22Rv1 (cell line): ENCODE measurements around the gene IL15.
"Not testable (repeated sequence)": the region's sequence is repeated elsewhere in the genome, so short reads cannot be mapped to it uniquely, and the experiment has no call there.

Experiments
- H3K27ac ChIP-seq: fragments of 450-650 bp; 2 replicates; pipeline ENCODE4 v1.5.1; 2017
- CTCF ChIP-seq: fragments of 450-650 bp; IDR thresholded peaks from 2 replicates; pipeline ENCODE4 v1.5.1; 2017; ENCODE audit warnings: mild to moderate bottlenecking
- ZFX ChIP-seq: fragments of 450-650 bp; IDR thresholded peaks from 2 replicates; pipeline ENCODE4 v1.6.1; 2017; ENCODE audit warnings: antibody characterized with exemption, borderline replicate concordance

The IL15 gene

DNA sequence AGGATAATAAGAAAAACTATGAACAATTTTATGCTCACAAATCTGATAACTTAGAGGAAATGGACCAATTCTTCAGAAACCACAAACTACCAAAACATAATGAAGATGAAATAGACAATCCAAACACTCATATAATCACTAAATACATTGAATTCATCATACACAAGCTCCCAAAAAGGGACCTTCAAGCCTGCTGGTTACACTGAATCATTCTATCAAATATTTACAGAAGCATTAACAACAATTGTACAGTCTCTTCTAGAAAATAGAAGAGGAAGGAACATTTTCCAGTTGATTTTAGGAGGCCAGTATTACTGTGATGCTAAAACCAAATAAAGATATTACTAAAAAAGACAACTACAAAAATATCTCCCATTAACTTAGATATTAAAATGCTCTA lies 88.3 kb downstream of the IL15 start:
- TF ChIP-seq ZFX (no peak), CTCF (no peak)
- H3K27ac ChIP-seq, result no peak overlapping the region

DNA sequence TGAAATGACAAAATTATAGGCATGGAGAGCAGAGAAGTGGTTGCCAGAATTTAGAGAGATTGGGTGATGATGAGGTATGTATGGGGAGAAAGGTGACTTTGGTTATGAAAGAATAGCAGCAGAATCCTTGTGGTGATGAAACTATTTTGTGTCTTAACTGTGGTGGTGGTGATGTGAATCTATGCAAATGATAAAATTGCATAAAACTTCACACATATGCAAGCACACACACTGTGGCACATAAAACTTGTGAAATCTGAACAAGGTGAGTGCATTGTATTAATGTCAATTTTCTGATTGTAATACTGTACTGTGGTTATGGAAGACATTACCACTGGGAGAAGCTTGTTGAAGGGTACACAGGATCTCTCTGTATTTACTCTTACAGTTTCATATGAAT lies 91.0 kb downstream of the IL15 start:
- TF ChIP-seq CTCF, result no peak
- TF ChIP-seq ZFX, result no peak
- H3K27ac ChIP-seq, result no peak overlapping the region

- H3K27ac ChIP-seq, result no peak overlapping the region
- TF ChIP-seq CTCF (no peak), ZFX (no peak)
Measured at GRCh38 chr4:141730805-141731204, 94.4 kb downstream of the IL15 start.

- TF ChIP-seq ZFX (no peak), CTCF (no peak)
- no peak overlapping the region for H3K27ac ChIP-seq
Measured at GRCh38 chr4:141731481-141731880, 95.1 kb downstream of the IL15 start.

GRCh38 chr4:141739636-141740035 lies 103.3 kb downstream of the IL15 start:
- no peak for TF ChIP-seq CTCF
- TF ChIP-seq ZFX, result no peak
- H3K27ac ChIP-seq, result no peak overlapping the region

DNA sequence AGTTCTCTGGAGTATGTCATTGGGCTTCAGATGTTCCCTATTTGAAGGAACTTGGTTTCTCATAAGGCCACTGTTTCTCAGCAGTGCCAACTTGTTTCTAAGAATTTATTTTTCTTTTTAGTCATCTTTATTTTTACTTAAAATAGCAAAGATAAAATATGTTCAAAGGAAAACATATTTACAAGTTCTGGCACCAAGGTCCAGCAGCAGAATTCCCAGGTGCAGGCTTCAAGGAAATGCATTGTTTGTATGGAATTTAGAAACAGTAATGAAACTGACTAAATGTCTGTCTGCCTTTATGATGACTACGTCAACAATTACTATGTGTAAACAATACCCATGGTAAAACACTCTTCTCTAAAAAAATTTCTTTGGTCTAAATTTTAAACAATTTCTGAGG lies 109.6 kb downstream of the IL15 start:
- no peak overlapping the region for H3K27ac ChIP-seq

DNA sequence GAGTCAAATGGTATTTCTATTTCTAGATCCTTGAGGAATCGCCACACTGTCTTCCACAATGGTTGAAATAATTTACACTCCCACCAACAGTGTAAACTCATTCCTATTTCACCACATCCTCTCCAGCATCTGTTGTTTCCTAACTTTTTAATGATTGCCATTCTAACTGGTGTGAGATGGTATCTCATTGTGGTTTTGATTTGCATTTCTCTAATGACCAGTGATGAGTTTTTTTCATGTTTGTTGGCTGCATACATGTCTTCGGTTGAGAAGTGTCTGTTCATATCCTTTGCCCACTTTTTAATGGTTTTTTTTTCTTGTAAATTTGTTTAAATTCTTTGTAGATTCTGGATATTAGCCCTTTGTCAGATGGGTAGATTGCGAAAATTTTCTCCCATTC lies 115.4 kb downstream of the IL15 start:
- H3K27ac ChIP-seq, result not testable (repeated sequence)

More for the DNA sequence above, 109.6 kb downstream of the IL15 start:
- TF ChIP-seq ZFX (no peak), CTCF (no peak)

DNA sequence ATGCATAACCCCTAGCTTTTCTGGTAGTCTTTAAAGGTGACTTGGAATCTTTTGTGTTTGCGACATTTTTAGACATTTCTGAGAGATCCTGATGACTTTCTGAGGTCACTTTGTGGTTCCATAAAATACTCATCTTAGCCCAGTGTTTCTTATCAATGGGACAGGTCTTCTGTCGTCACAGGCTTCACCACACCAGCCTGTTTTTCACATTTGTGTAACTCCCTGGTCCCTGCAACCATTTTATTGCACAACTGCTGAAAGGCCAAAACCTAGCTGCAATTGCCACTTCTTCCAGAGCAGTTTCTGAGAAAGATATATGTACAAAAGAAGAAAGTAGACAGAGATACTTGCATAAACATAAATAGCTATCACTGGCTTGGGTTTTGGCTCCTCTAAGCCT lies 120.9 kb downstream of the IL15 start:
- TF ChIP-seq CTCF (no peak), ZFX (no peak)
- H3K27ac ChIP-seq, result no peak overlapping the region
